ENCODE measurements around the gene GTPBP2. TPM values are rescaled to one million over a fixed set of nuclear protein-coding genes. Genes with fewer than 3 reads are reported as not detected.

GTPBP2 gene
- total and polyA plus RNA-seq, 2 of the 13 experiments (the other 11 are each of a cell fraction or from before 2014, with no cell fraction given), result 26.9 to 88.2 TPM

DNA sequence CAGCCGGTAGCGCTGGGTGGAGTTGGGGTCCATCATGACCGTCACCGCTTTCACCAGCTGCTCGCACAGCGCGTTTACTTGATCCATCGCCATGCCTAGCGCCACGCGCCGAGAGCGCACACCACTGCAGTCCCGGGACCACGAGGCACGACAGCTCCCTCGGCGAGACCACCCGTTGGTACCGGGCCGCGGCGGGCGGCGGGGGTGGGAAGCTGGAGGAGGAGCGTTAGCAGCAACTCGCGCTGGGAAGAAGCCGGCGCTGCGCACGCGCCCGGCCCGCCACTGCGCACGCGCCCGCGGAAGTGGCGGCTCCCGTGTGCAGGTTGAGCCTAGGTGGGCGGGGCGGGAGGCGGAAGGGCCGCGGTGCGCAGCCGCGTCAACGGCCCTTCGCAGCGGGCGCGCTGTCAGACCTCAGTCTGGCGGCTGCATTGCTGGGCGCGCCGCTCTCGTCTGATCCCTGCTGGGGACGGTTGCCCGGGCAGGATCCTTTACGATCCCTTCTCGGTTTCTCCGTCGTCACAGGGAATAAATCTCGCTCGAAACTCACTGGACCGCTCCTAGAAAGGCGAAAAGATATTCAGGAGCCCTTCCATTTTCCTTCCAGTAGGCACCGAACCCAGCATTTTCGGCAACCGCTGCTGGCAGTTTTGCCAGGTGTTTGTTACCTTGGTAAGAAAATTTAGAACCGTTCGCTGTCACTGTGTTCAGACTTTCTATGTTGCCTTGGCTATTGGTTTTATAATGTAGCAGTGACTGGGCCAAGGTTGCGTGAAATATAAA, 53.1 kb downstream of the GTPBP2 start, which contains the start of the genes POLH and XPO5 (continued):
- no peak for TF ChIP-seq SOX13 (IDR thresholded peaks at IDR 0.05)
- TF ChIP-seq SOX13 (CRISPR knock-in tag; conservative IDR thresholded peaks at IDR 0.05 in 1 of 2, IDR thresholded peaks at IDR 0.05 in 1 of 2), result no peak; a peak in 1 of 4 replicates
- TF ChIP-seq ZNF773 (CRISPR knock-in tag; IDR thresholded peaks at IDR 0.05; ENCODE audit: borderline replicate concordance), result peak; percentile 43; the same call in 1 of the 2 replicates
- no peak for TF ChIP-seq KDM1A (CRISPR knock-in tag; IDR thresholded peaks at IDR 0.05)
- no peak for TF ChIP-seq ZEB1 (IDR thresholded peaks at IDR 0.05; ENCODE audit: insufficient replicate concordance, low read depth)
- peak; percentile 91 for TF ChIP-seq HDAC1 (CRISPR knock-in tag; IDR thresholded peaks at IDR 0.05)
- TF ChIP-seq ZFAT (CRISPR knock-in tag; conservative IDR thresholded peaks at IDR 0.05), result no peak
- TF ChIP-seq KLF16 (CRISPR knock-in tag; IDR thresholded peaks at IDR 0.05), result peak in 1 of 2 experiments; percentile 94; a peak in 2 of 4 replicates
- TF ChIP-seq, protein P1, sequence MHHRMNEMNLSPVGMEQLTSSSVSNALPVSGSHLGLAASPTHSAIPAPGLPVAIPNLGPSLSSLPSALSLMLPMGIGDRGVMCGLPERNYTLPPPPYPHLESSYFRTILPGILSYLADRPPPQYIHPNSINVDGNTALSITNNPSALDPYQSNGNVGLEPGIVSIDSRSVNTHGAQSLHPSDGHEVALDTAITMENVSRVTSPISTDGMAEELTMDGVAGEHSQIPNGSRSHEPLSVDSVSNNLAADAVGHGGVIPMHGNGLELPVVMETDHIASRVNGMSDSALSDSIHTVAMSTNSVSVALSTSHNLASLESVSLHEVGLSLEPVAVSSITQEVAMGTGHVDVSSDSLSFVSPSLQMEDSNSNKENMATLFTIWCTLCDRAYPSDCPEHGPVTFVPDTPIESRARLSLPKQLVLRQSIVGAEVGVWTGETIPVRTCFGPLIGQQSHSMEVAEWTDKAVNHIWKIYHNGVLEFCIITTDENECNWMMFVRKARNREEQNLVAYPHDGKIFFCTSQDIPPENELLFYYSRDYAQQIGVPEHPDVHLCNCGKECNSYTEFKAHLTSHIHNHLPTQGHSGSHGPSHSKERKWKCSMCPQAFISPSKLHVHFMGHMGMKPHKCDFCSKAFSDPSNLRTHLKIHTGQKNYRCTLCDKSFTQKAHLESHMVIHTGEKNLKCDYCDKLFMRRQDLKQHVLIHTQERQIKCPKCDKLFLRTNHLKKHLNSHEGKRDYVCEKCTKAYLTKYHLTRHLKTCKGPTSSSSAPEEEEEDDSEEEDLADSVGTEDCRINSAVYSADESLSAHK (CRISPR knock-in tag; IDR thresholded peaks at IDR 0.05; ENCODE audit: borderline replicate concordance), result no peak; the same call in 1 of the 2 replicates
- TF ChIP-seq, protein P2, sequence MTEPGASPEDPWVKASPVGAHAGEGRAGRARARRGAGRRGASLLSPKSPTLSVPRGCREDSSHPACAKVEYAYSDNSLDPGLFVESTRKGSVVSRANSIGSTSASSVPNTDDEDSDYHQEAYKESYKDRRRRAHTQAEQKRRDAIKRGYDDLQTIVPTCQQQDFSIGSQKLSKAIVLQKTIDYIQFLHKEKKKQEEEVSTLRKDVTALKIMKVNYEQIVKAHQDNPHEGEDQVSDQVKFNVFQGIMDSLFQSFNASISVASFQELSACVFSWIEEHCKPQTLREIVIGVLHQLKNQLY (CRISPR knock-in tag; IDR thresholded peaks at IDR 0.05), result peak; percentile 49; the same call in 1 of the 2 replicates
- peak; percentile 69; the same call in 1 of the 2 replicates for TF ChIP-seq ZNF678 (CRISPR knock-in tag; IDR thresholded peaks at IDR 0.05)
- TF ChIP-seq YEATS4 (CRISPR knock-in tag; IDR thresholded peaks at IDR 0.05; ENCODE audit: borderline replicate concordance), result peak; percentile 99
- peak; percentile 98 for TF ChIP-seq ZNF446 (CRISPR knock-in tag; IDR thresholded peaks at IDR 0.05)
- TF ChIP-seq, protein P3, sequence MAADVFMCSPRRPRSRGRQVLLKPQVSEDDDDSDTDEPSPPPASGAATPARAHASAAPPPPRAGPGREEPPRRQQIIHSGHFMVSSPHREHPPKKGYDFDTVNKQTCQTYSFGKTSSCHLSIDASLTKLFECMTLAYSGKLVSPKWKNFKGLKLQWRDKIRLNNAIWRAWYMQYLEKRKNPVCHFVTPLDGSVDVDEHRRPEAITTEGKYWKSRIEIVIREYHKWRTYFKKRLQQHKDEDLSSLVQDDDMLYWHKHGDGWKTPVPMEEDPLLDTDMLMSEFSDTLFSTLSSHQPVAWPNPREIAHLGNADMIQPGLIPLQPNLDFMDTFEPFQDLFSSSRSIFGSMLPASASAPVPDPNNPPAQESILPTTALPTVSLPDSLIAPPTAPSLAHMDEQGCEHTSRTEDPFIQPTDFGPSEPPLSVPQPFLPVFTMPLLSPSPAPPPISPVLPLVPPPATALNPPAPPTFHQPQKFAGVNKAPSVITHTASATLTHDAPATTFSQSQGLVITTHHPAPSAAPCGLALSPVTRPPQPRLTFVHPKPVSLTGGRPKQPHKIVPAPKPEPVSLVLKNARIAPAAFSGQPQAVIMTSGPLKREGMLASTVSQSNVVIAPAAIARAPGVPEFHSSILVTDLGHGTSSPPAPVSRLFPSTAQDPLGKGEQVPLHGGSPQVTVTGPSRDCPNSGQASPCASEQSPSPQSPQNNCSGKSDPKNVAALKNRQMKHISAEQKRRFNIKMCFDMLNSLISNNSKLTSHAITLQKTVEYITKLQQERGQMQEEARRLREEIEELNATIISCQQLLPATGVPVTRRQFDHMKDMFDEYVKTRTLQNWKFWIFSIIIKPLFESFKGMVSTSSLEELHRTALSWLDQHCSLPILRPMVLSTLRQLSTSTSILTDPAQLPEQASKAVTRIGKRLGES (CRISPR knock-in tag; IDR thresholded peaks at IDR 0.05; ENCODE audit: borderline replicate concordance), result peak; percentile 81; the same call in 1 of the 2 replicates
- TF ChIP-seq, protein P4, sequence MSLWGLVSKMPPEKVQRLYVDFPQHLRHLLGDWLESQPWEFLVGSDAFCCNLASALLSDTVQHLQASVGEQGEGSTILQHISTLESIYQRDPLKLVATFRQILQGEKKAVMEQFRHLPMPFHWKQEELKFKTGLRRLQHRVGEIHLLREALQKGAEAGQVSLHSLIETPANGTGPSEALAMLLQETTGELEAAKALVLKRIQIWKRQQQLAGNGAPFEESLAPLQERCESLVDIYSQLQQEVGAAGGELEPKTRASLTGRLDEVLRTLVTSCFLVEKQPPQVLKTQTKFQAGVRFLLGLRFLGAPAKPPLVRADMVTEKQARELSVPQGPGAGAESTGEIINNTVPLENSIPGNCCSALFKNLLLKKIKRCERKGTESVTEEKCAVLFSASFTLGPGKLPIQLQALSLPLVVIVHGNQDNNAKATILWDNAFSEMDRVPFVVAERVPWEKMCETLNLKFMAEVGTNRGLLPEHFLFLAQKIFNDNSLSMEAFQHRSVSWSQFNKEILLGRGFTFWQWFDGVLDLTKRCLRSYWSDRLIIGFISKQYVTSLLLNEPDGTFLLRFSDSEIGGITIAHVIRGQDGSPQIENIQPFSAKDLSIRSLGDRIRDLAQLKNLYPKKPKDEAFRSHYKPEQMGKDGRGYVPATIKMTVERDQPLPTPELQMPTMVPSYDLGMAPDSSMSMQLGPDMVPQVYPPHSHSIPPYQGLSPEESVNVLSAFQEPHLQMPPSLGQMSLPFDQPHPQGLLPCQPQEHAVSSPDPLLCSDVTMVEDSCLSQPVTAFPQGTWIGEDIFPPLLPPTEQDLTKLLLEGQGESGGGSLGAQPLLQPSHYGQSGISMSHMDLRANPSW (CRISPR knock-in tag; IDR thresholded peaks at IDR 0.05; ENCODE audit: borderline replicate concordance), result no peak; the same call in 1 of the 2 replicates
- no peak for TF ChIP-seq USF2 (IDR thresholded peaks at IDR 0.05; ENCODE audit: low read depth, low read length)
- no peak; the same call in 1 of the 2 replicates for TF ChIP-seq USF2 (CRISPR knock-in tag; IDR thresholded peaks at IDR 0.05; ENCODE audit: borderline replicate concordance)
